Kidney epithelial cell (primary cell): ENCODE data around the gene MTA1. TPM values are rescaled to one million over a fixed set of nuclear protein-coding genes. Genes with fewer than 3 reads are reported as not detected.

ENCODE experiments used
- DNase-seq: peaks from one replicate; pipeline ENCODE4 v3.0.0-alpha.2; 2010; ENCODE audit warnings: low read depth
- H3K27me3 ChIP-seq: 2 replicates; pipeline ENCODE4 v1.6.0; 2011; ENCODE audit warnings: low read length; ENCODE audit not compliant: control insufficient read depth, insufficient read depth
- H3K36me3 ChIP-seq: 2 replicates; pipeline ENCODE4 v1.5.1; 2011; ENCODE audit warnings: low read length; ENCODE audit not compliant: control insufficient read depth, insufficient read depth
- H3K4me3 ChIP-seq: 2 replicates; pipeline ENCODE4 v1.5.1; 2011; ENCODE audit warnings: low read depth, mild to moderate bottlenecking, control low read depth, low read length
- CTCF ChIP-seq: IDR thresholded peaks from 2 replicates; pipeline ENCODE4 v1.5.1; 2011; ENCODE audit warnings: mild to moderate bottlenecking, moderate library complexity, low read length, control low read depth, inconsistent platforms; ENCODE audit not compliant: insufficient read depth, poor library complexity, severe bottlenecking
- total RNA-seq: library from RNA; depleted of rRNA; stranded (reverse); fragments of >200 nt; gene quantifications from 2 replicates; pipeline ENCODE4 v1.2.3, GENCODE V29; 2015

MTA1 gene
- 68.3 and 75.0 TPM in 2 replicates for total RNA-seq

- no peaks in the 10 kb centered on the region for H3K36me3 ChIP-seq
- no peak for DNase-seq
- no peak for TF ChIP-seq CTCF
Observed at GRCh38 chr14:105419195-105420091, at the start of gene MTA1. TSS of gene MTA1 (plus strand) at chr14:105419827. CDS start at chr14:105420036, 209 bp downstream.

GRCh38 chr14:105374389-105374788 lies 45.2 kb upstream of the MTA1 start:
- no peaks in the 10 kb centered on the region for H3K27me3 ChIP-seq
- TF ChIP-seq CTCF: no peak
- H3K4me3 ChIP-seq: no peak overlapping the region
- DNase-seq: no peak
- no peaks in the 10 kb centered on the region for H3K36me3 ChIP-seq

More at GRCh38 chr14:105419195-105420091, at the start of gene MTA1:
- Histone ChIP-seq H3K4me3 (peak within 1 kb of the TSS; percentile 64), H3K27me3 (no peaks in the 10 kb centered on the region)

GRCh38 chr14:105375635-105376057 lies 44.0 kb upstream of the MTA1 start:
- no peak for DNase-seq
- H3K36me3 ChIP-seq: no peaks in the 10 kb centered on the region

GRCh38 chr14:105376521-105377440 lies 42.8 kb upstream of the MTA1 start:
- Histone ChIP-seq H3K27me3 (no peaks in the 10 kb centered on the region), H3K36me3 (no peaks in the 10 kb centered on the region), H3K4me3 (no peak overlapping the region)
- no peak for DNase-seq
- TF ChIP-seq CTCF: no peak

More at GRCh38 chr14:105375635-105376057, 44.0 kb upstream of the MTA1 start:
- Histone ChIP-seq H3K4me3 (no peak overlapping the region), H3K27me3 (no peaks in the 10 kb centered on the region)
- TF ChIP-seq CTCF: no peak

GRCh38 chr14:105377555-105378182 lies 42.0 kb upstream of the MTA1 start:
- H3K36me3 ChIP-seq: no peaks in the 10 kb centered on the region
- no peak overlapping the region for H3K4me3 ChIP-seq
- H3K27me3 ChIP-seq: no peaks in the 10 kb centered on the region
- no peak for TF ChIP-seq CTCF
- no peak for DNase-seq
